Mucosa of descending colon (tissue), 3 donors: Measurements from ENCODE around the gene EIF4E1B. TPM values are rescaled to one million over a fixed set of nuclear protein-coding genes. Genes with fewer than 3 reads are reported as not detected.

Source experiments
- ATAC-seq: fragments of 200-7000 bp; cut with Tn5 transposase; one replicate; pipeline ENCODE4 v1.9.1; 2020; ENCODE audit warnings: mild to moderate bottlenecking, moderate library complexity
- DNase-seq, 3 donors: peaks; one replicate each; pipeline ENCODE4 v3.0.0-alpha.2; 2020
- H3K36me3 ChIP-seq: fragments of 200-600 bp; one replicate; pipeline ENCODE4 v1.8.0; 2021; ENCODE audit warnings: low read depth, mild to moderate bottlenecking
- H3K4me1 ChIP-seq: fragments of 200-600 bp; one replicate; pipeline ENCODE4 v1.8.0; 2021; ENCODE audit warnings: low read depth, mild to moderate bottlenecking
- H3K4me3 ChIP-seq: fragments of 200-600 bp; one replicate; pipeline ENCODE4 v1.8.0; 2021; ENCODE audit warnings: mild to moderate bottlenecking
- H3K9me3 ChIP-seq: fragments of 200-600 bp; one replicate; pipeline ENCODE4 v1.8.0; 2021; ENCODE audit warnings: mild to moderate bottlenecking
- intact Hi-C, 2 donors: fragments of 100-400 bp; cut with DNase I in 1 of 2; cut with micrococcal nuclease in 1 of 2; formaldehyde crosslinking; loops; one replicate each; pipeline versions ENCODE4 v1.11.0 to v1.11.1; 2022; cut with DNase I, micrococcal nuclease
- total RNA-seq, 3 donors: library from RNA; stranded (reverse); fragmentation: NEBNext Ultra II Directional in 2 of 3; extraction: Animal tissue kit (Norgen Biotek cat#: 25700) in 2 of 3; gene quantifications; one replicate each; pipeline versions ENCODE4 v1.2.1 to v1.2.4, GENCODE V29; 2021 to 2023
- TF ChIP-seq, protein P1 (sequence below): fragments of 200-600 bp; IDR thresholded peaks from one replicate; pipeline ENCODE4 v1.8.0; 2022; ENCODE audit warnings: antibody characterized with exemption, mild to moderate bottlenecking
- donor health status: DM: no; HTN: no; CAD: no; lungs with moderate emphysema.
- donor health status: DM: no; HTN: no; CAD: no.
- donor health status: DM: no; HTN: yes; CAD: no.

Gene EIF4E1B
- total RNA-seq, 3 donors from 2014 or later: not detected

- ATAC-seq: peak; percentile 80
- no peaks in the 10 kb centered on the region for H3K9me3 ChIP-seq
- peaks cover 13% of the 10 kb centered on the region for H3K4me1 ChIP-seq
- no peaks in the 10 kb centered on the region for H3K36me3 ChIP-seq
- peak; percentile 69 to 79 (median 78) for DNase-seq
- no peak overlapping the region for H3K4me3 ChIP-seq
- TF ChIP-seq, protein P1, sequence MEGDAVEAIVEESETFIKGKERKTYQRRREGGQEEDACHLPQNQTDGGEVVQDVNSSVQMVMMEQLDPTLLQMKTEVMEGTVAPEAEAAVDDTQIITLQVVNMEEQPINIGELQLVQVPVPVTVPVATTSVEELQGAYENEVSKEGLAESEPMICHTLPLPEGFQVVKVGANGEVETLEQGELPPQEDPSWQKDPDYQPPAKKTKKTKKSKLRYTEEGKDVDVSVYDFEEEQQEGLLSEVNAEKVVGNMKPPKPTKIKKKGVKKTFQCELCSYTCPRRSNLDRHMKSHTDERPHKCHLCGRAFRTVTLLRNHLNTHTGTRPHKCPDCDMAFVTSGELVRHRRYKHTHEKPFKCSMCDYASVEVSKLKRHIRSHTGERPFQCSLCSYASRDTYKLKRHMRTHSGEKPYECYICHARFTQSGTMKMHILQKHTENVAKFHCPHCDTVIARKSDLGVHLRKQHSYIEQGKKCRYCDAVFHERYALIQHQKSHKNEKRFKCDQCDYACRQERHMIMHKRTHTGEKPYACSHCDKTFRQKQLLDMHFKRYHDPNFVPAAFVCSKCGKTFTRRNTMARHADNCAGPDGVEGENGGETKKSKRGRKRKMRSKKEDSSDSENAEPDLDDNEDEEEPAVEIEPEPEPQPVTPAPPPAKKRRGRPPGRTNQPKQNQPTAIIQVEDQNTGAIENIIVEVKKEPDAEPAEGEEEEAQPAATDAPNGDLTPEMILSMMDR: peak; percentile 96
- intact Hi-C loops: no loop called here
Observed at GRCh38 chr5:176660860-176661641, 30.6 kb downstream of the EIF4E1B start.

GRCh38 chr5:176661676-176662075 lies 31.2 kb downstream of the EIF4E1B start:
- no peak for ATAC-seq
- Histone ChIP-seq H3K4me3 (no peak overlapping the region), H3K4me1 (peaks cover 13% of the 10 kb centered on the region), H3K36me3 (no peaks in the 10 kb centered on the region), H3K9me3 (no peaks in the 10 kb centered on the region)
- intact Hi-C loops: no loop called here
- TF ChIP-seq, protein P1: no peak
- DNase-seq: no peak

DNA sequence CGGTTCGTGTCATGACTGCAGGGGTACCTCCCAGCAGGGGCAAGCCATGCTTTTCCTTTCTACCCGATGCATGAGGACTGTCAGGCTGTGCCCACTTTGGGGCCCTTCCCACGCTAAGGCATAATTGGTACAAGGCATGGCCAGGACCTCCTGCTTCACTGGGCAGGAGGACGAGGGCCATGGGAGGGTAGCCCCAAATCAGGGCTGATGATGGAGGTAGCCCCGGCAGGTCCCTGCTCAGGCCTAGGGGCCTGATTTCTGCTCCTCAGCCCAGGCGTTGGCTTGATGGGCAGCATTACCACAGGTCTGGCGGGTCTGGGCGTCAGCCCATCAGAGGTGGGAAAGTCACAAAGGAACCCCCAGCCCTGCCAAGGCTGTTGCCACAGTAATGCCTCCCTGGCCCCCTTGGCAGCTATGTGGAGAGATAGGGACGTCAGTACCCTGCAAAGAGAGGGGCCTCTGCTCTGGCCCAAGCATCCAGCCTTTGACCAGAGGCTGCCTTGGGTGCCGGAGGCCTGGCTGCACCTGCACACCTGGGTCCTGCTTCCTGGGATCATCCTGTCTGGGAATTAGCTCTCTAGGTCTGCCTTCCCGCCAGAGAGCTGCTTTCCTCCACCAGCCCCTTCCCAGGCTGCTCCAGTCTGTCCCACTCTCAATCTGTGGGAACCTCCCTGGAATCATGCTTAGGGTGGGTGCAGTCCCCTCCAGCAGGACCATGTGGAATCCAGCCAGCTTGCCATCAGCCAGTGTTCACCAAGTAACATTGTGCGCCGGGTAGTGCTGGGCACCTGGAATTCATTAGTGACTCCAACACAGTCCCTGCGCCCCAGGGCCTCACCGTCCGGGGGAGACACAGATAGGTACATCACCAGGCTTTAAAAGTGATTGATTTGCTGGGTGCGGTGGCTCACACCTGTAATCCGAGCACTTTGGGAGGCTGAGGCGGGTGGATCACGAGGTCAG lies 32.2 kb downstream of the EIF4E1B start:
- intact Hi-C loops: no loop called here
- TF ChIP-seq, protein P1: no peak
- DNase-seq (no peak), ATAC-seq (no peak)
- H3K4me1 ChIP-seq: peaks cover 13% of the 10 kb centered on the region
- no peaks in the 10 kb centered on the region for H3K9me3 ChIP-seq
- H3K4me3 ChIP-seq: no peak overlapping the region
- no peaks in the 10 kb centered on the region for H3K36me3 ChIP-seq

- intact Hi-C loops: no loop called here
- ATAC-seq (no peak), DNase-seq (no peak)
- TF ChIP-seq, protein P1: no peak
- H3K36me3 ChIP-seq: no peaks in the 10 kb centered on the region
- H3K9me3 ChIP-seq: no peaks in the 10 kb centered on the region
- no peak overlapping the region for H3K4me3 ChIP-seq
- H3K4me1 ChIP-seq: peaks cover 7% of the 10 kb centered on the region
Observed at GRCh38 chr5:176663566-176663965, 33.1 kb downstream of the EIF4E1B start.

GRCh38 chr5:176664479-176664878 lies 34.0 kb downstream of the EIF4E1B start:
- ATAC-seq (no peak), DNase-seq (peak in 1 of 3 donors; percentile 26)
- Histone ChIP-seq H3K36me3 (no peaks in the 10 kb centered on the region), H3K9me3 (no peaks in the 10 kb centered on the region), H3K4me1 (peaks cover 3% of the 10 kb centered on the region), H3K4me3 (no peak overlapping the region)
- intact Hi-C loops: no loop called here
- TF ChIP-seq, protein P1: no peak
